ENCODE results near the gene ENOPH1.
"Not testable (repeated sequence)": the region's sequence is repeated elsewhere in the genome, so short reads cannot be mapped to it uniquely, and the experiment has no call there.

ENOPH1 gene

GRCh38 chr4:82430193-82430963, at the start of gene ENOPH1, which contains the start of gene HNRNPDL:
Gene ENOPH1 (plus strand): TSS chr4:82430590. CDS start chr4:82430830, 240 bp downstream.
Gene HNRNPDL (minus strand): TSS chr4:82430462. CDS start chr4:82429690, 772 bp downstream.
- TF ChIP-seq, protein P1, sequence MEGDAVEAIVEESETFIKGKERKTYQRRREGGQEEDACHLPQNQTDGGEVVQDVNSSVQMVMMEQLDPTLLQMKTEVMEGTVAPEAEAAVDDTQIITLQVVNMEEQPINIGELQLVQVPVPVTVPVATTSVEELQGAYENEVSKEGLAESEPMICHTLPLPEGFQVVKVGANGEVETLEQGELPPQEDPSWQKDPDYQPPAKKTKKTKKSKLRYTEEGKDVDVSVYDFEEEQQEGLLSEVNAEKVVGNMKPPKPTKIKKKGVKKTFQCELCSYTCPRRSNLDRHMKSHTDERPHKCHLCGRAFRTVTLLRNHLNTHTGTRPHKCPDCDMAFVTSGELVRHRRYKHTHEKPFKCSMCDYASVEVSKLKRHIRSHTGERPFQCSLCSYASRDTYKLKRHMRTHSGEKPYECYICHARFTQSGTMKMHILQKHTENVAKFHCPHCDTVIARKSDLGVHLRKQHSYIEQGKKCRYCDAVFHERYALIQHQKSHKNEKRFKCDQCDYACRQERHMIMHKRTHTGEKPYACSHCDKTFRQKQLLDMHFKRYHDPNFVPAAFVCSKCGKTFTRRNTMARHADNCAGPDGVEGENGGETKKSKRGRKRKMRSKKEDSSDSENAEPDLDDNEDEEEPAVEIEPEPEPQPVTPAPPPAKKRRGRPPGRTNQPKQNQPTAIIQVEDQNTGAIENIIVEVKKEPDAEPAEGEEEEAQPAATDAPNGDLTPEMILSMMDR (IDR thresholded peaks at IDR 0.05; ENCODE audit: low read depth, low read length, missing control alignments), result no peak
- peak; percentile 91 for DNase-seq (ENCODE audit: extremely low read depth, low read depth)
- H3K4me3 ChIP-seq (replicated peaks; ENCODE audit: low read depth, low read length), result peak within 1 kb of the TSS; percentile 95

DNA sequence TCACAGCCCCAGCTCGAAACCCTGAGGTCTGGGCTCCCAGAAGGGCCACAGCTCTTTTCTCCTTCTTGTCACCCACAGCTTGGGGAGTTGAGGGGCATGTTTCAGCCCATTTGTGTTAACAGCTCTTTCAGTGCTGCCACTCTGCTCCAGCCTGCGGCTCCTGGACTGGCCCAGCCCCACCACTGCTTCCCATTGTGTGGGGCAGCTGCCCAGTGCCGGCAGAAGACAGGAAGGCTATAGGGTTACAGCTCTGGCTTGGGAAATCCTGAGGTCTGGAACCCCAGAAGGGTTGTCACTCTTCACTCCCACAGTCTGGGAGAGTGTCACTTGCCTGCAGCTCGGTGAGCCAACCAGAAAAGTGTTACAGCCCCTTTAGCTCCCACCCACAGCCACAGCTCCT, 49.6 kb upstream of the ENOPH1 start:
- no peak for DNase-seq (ENCODE audit: extremely low read depth, low read depth)
- TF ChIP-seq, protein P1 (IDR thresholded peaks at IDR 0.05; ENCODE audit: low read depth, low read length, missing control alignments), result no peak
- no peak overlapping the region for H3K4me3 ChIP-seq (replicated peaks; ENCODE audit: low read depth, low read length)

GRCh38 chr4:82381235-82381634, 49.2 kb upstream of the ENOPH1 start:
- TF ChIP-seq, protein P1 (IDR thresholded peaks at IDR 0.05; ENCODE audit: low read depth, low read length, missing control alignments), result no peak
- no peak overlapping the region for H3K4me3 ChIP-seq (replicated peaks; ENCODE audit: low read depth, low read length)
- DNase-seq (ENCODE audit: extremely low read depth, low read depth), result no peak

- TF ChIP-seq, protein P1 (IDR thresholded peaks at IDR 0.05; ENCODE audit: low read depth, low read length, missing control alignments), result no peak
- no peak for DNase-seq (ENCODE audit: extremely low read depth, low read depth)
- H3K4me3 ChIP-seq (replicated peaks; ENCODE audit: low read depth, low read length), result no peak overlapping the region
Measured at GRCh38 chr4:82381661-82382296, 48.6 kb upstream of the ENOPH1 start.

DNA sequence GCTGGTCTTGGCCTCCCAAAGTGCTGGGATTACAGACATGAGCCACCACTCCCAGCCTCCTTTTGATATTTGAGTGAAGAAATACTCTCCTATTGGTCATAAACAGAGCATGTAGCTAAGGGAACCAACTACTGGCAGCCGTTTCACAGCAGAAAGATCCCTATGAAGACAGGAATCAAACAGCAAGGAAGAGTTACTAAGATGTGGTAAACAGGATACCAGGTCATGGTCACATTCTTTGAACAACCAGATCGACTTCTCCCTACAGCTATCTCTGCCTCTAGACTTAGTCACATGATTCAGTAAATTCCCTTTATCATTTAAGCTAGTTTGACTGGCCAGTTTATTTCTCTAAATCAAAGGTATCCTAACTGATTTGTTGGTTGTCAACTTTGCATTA, 47.6 kb upstream of the ENOPH1 start:
- H3K4me3 ChIP-seq (replicated peaks; ENCODE audit: low read depth, low read length), result no peak overlapping the region
- no peak for DNase-seq (ENCODE audit: extremely low read depth, low read depth)
- TF ChIP-seq, protein P1 (IDR thresholded peaks at IDR 0.05; ENCODE audit: low read depth, low read length, missing control alignments), result no peak

GRCh38 chr4:82386312-82386711, 44.1 kb upstream of the ENOPH1 start:
- not testable (repeated sequence) for H3K4me3 ChIP-seq (replicated peaks; ENCODE audit: low read depth, low read length); DNase-seq (ENCODE audit: extremely low read depth, low read depth)

DNA sequence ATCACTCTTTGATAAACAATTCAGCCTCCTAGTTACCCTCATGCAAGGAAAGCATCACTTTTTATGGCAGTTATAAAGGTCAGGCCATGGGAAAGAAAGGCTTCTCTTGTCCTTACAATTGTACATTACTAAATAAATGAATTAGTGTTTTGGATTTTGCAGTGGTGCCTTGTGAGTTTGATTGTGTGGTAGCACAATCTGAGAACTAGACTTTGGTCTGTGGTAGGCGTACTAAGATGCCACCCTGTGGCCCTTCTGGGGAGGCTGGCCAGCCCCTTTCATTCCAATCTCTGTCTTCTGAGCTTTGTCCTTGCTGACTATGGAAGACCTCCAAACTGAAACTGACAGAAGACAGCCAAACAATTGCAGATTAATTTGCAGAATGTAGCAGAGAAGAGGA, 42.0 kb upstream of the ENOPH1 start:
- H3K4me3 ChIP-seq (replicated peaks; ENCODE audit: low read depth, low read length), result no peak overlapping the region
- no peak for DNase-seq (ENCODE audit: extremely low read depth, low read depth)
- TF ChIP-seq, protein P1 (IDR thresholded peaks at IDR 0.05; ENCODE audit: low read depth, low read length, missing control alignments), result peak; percentile 5

- DNase-seq (ENCODE audit: extremely low read depth, low read depth); H3K4me3 ChIP-seq (replicated peaks; ENCODE audit: low read depth, low read length): not testable (repeated sequence)
Measured at GRCh38 chr4:82390061-82390460, 40.3 kb upstream of the ENOPH1 start.
